ENCODE data around the gene MICU1. TPM values are rescaled to one million over a fixed set of nuclear protein-coding genes. Genes with fewer than 3 reads are reported as not detected.
A peak's percentile ranks its signal among the peaks of the same experiment; 100 is the strongest.

MICU1 gene
- total and polyA plus RNA-seq, 2 of the 13 experiments (the other 11 are each of a cell fraction or from before 2014, with no cell fraction given), result 32.5 to 56.1 TPM

DNA sequence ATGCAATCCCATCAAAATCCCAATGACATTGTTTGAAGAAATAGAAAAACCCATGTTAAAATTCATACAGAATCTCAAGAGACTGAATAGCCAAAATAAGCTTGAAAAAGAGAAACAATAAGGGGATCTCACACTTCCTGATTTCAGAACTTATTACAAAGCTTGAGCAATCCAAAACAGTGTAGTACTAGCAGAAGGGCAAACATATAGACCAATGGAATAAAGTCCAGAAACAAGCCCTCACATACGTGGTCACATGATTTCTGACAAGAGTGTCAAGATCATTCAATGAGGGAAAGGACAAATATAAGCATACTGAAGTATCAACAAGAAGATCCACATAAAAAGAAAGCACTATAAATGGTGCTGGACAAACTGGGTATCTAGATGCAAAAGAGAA, 31.9 kb downstream of the MICU1 start (continued):
- TF ChIP-seq, protein P1, sequence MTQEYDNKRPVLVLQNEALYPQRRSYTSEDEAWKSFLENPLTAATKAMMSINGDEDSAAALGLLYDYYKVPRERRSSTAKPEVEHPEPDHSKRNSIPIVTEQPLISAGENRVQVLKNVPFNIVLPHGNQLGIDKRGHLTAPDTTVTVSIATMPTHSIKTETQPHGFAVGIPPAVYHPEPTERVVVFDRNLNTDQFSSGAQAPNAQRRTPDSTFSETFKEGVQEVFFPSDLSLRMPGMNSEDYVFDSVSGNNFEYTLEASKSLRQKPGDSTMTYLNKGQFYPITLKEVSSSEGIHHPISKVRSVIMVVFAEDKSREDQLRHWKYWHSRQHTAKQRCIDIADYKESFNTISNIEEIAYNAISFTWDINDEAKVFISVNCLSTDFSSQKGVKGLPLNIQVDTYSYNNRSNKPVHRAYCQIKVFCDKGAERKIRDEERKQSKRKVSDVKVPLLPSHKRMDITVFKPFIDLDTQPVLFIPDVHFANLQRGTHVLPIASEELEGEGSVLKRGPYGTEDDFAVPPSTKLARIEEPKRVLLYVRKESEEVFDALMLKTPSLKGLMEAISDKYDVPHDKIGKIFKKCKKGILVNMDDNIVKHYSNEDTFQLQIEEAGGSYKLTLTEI (CRISPR knock-in tag; conservative IDR thresholded peaks at IDR 0.05), result no peak
- TF ChIP-seq SOX6 (IDR thresholded peaks at IDR 0.05) (no peak), SOX6 (CRISPR knock-in tag; IDR thresholded peaks at IDR 0.05) (peak; percentile 30; the same call in 1 of the 2 replicates), FOXA3 (CRISPR knock-in tag; IDR thresholded peaks at IDR 0.05) (0 out of 2 replicates have a peak, but pooled peaks have one; percentile 9), CEBPG (CRISPR knock-in tag; IDR thresholded peaks at IDR 0.05) (peak; percentile 74), GATAD2A (CRISPR knock-in tag; IDR thresholded peaks at IDR 0.05) (peak; percentile 57; the same call in 1 of the 2 replicates), POGZ (CRISPR knock-in tag; IDR thresholded peaks at IDR 0.05) (0 out of 2 replicates have a peak, but pooled peaks have one; percentile 21), ZNF644 (CRISPR knock-in tag; IDR thresholded peaks at IDR 0.05; ENCODE audit: low read depth) (peak; percentile 42; the same call in 1 of the 2 replicates), HNF4A (CRISPR knock-in tag; IDR thresholded peaks at IDR 0.05) (peak; percentile 70), ELF3 (CRISPR knock-in tag; IDR thresholded peaks at IDR 0.05) (peak; percentile 17; the same call in 1 of the 2 replicates), EP300 (IDR thresholded peaks at IDR 0.05; ENCODE audit: low read depth in 2 of 2, low read length in 2 of 2) (peak in 1 of 2 experiments; percentile 26; a peak in 1 of 4 replicates), EP300 (CRISPR knock-in tag; IDR thresholded peaks at IDR 0.05; ENCODE audit: borderline replicate concordance) (no peak), AGO1 (IDR thresholded peaks at IDR 0.05; ENCODE audit: low read depth, low read length, poor library complexity, severe bottlenecking) (no peak), NCOR1 (IDR thresholded peaks at IDR 0.05; ENCODE audit: borderline replicate concordance, low read length) (peak; percentile 41; the same call in 1 of the 2 replicates), SOX5 (CRISPR knock-in tag; IDR thresholded peaks at IDR 0.05; ENCODE audit: borderline replicate concordance) (peak; percentile 31; the same call in 1 of the 2 replicates), CEBPB (IDR thresholded peaks at IDR 0.05; ENCODE audit: borderline replicate concordance, low read depth, low read length) (peak; percentile 83; the same call in 1 of the 2 replicates)
- TF ChIP-seq, protein P2, sequence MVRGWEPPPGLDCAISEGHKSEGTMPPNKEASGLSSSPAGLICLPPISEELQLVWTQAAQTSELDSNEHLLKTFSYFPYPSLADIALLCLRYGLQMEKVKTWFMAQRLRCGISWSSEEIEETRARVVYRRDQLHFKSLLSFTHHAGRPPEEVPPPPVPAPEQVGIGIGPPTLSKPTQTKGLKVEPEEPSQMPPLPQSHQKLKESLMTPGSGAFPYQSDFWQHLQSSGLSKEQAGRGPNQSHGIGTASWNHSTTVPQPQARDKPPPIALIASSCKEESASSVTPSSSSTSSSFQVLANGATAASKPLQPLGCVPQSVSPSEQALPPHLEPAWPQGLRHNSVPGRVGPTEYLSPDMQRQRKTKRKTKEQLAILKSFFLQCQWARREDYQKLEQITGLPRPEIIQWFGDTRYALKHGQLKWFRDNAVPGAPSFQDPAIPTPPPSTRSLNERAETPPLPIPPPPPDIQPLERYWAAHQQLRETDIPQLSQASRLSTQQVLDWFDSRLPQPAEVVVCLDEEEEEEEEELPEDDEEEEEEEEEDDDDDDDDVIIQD (CRISPR knock-in tag; IDR thresholded peaks at IDR 0.05; ENCODE audit: low read depth), result peak; percentile 85; the same call in 1 of the 2 replicates
- TF ChIP-seq, protein P3, sequence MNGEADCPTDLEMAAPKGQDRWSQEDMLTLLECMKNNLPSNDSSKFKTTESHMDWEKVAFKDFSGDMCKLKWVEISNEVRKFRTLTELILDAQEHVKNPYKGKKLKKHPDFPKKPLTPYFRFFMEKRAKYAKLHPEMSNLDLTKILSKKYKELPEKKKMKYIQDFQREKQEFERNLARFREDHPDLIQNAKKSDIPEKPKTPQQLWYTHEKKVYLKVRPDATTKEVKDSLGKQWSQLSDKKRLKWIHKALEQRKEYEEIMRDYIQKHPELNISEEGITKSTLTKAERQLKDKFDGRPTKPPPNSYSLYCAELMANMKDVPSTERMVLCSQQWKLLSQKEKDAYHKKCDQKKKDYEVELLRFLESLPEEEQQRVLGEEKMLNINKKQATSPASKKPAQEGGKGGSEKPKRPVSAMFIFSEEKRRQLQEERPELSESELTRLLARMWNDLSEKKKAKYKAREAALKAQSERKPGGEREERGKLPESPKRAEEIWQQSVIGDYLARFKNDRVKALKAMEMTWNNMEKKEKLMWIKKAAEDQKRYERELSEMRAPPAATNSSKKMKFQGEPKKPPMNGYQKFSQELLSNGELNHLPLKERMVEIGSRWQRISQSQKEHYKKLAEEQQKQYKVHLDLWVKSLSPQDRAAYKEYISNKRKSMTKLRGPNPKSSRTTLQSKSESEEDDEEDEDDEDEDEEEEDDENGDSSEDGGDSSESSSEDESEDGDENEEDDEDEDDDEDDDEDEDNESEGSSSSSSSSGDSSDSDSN (CRISPR knock-in tag; IDR thresholded peaks at IDR 0.05), result no peak
- TF ChIP-seq, protein P4, sequence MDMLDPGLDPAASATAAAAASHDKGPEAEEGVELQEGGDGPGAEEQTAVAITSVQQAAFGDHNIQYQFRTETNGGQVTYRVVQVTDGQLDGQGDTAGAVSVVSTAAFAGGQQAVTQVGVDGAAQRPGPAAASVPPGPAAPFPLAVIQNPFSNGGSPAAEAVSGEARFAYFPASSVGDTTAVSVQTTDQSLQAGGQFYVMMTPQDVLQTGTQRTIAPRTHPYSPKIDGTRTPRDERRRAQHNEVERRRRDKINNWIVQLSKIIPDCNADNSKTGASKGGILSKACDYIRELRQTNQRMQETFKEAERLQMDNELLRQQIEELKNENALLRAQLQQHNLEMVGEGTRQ (IDR thresholded peaks at IDR 0.05; ENCODE audit: low read depth, low read length), result no peak
- TF ChIP-seq, protein P4 (CRISPR knock-in tag; IDR thresholded peaks at IDR 0.05; ENCODE audit: borderline replicate concordance), result peak; percentile 46; the same call in 1 of the 2 replicates
- TF ChIP-seq, protein P5, sequence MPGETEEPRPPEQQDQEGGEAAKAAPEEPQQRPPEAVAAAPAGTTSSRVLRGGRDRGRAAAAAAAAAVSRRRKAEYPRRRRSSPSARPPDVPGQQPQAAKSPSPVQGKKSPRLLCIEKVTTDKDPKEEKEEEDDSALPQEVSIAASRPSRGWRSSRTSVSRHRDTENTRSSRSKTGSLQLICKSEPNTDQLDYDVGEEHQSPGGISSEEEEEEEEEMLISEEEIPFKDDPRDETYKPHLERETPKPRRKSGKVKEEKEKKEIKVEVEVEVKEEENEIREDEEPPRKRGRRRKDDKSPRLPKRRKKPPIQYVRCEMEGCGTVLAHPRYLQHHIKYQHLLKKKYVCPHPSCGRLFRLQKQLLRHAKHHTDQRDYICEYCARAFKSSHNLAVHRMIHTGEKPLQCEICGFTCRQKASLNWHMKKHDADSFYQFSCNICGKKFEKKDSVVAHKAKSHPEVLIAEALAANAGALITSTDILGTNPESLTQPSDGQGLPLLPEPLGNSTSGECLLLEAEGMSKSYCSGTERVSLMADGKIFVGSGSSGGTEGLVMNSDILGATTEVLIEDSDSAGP (CRISPR knock-in tag; IDR thresholded peaks at IDR 0.05; ENCODE audit: borderline replicate concordance), result no peak

Data from HepG2 (cell line).